ENCODE results near the gene SPAG16. TPM values are rescaled to one million over a fixed set of nuclear protein-coding genes. Genes with fewer than 3 reads are reported as not detected.

The SPAG16 gene
- polyA plus RNA-seq, 1 of the 3 experiments (the other 2 are of a cell fraction) = 29.5 TPM

- Histone ChIP-seq H3K4me3 (ENCODE audit: low read depth in 2 of 2, low read length in 1 of 2) (no peak overlapping the region), H3K4me1 (ENCODE audit: control insufficient read depth in 1 of 2, insufficient read depth in 2 of 2, low read depth in 1 of 2, low read length in 1 of 2) (no peaks in the 10 kb centered on the region), H2AFZ (ENCODE audit: low read depth) (no peak overlapping the region), H3K9me2 (no peaks in the 10 kb centered on the region), H4K20me1 (ENCODE audit: insufficient read depth) (no peaks in the 10 kb centered on the region), H3K4me2 (no peak overlapping the region), H3F3A (replicated peaks; ENCODE audit: insufficient read depth) (no peaks in the 10 kb centered on the region), H3K9me3 (no peaks in the 10 kb centered on the region), H3K27ac (ENCODE audit: low read depth in 2 of 2, low read length in 1 of 2) (no peak overlapping the region), H3K27me3 (ENCODE audit: insufficient read depth) (no peaks in the 10 kb centered on the region), H3K79me2 (ENCODE audit: insufficient read depth) (no peaks in the 10 kb centered on the region), H3K36me3 (replicated peaks in 1 of 2; ENCODE audit: control insufficient read depth in 1 of 2, insufficient read depth in 2 of 2, low read length in 1 of 2) (no peaks in the 10 kb centered on the region), H3K9ac (no peak overlapping the region)
- WGBS (ENCODE audit: low lambda C conversion rate) = 70% methylated on average over 1 of the region's 1 CpG
- no peak for TF ChIP-seq NRF1 (IDR thresholded peaks at IDR 0.05; ENCODE audit: low read depth, low read length)
- no peak for TF ChIP-seq TEAD4 (IDR thresholded peaks at IDR 0.05; ENCODE audit: borderline replicate concordance, insufficient read depth)
- TF ChIP-seq EZH2phosphoT487 (IDR thresholded peaks at IDR 0.05; ENCODE audit: borderline replicate concordance, low read depth) = no peak
- no peak for TF ChIP-seq RAD21 (IDR thresholded peaks at IDR 0.05; ENCODE audit: low read length)
- TF ChIP-seq USF1 (IDR thresholded peaks at IDR 0.05; ENCODE audit: borderline replicate concordance, low read depth) = no peak
- TF ChIP-seq ELF1 (IDR thresholded peaks at IDR 0.05) = no peak
- no peak for TF ChIP-seq CHD2 (IDR thresholded peaks at IDR 0.05; ENCODE audit: low read length, partially characterized antibody)
- TF ChIP-seq ZBTB33 (IDR thresholded peaks at IDR 0.05; ENCODE audit: borderline replicate concordance, low read depth) = no peak
- TF ChIP-seq, protein P1, sequence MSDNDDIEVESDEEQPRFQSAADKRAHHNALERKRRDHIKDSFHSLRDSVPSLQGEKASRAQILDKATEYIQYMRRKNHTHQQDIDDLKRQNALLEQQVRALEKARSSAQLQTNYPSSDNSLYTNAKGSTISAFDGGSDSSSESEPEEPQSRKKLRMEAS (IDR thresholded peaks at IDR 0.05; ENCODE audit: low read depth) = no peak
- TF ChIP-seq GATA2 (CRISPR knock-in tag; IDR thresholded peaks at IDR 0.05) = no peak
- no peak for TF ChIP-seq USF2 (IDR thresholded peaks at IDR 0.05; ENCODE audit: borderline replicate concordance, low read depth, low read length)
- TF ChIP-seq YY1 (IDR thresholded peaks at IDR 0.05; ENCODE audit: low read depth) = no peak
- no peak for TF ChIP-seq SIN3A (IDR thresholded peaks at IDR 0.05; ENCODE audit: borderline replicate concordance, low read depth, low read length)
- no peak for TF ChIP-seq TAF1 (IDR thresholded peaks at IDR 0.05; ENCODE audit: borderline replicate concordance, low read depth, low read length)
- no peak for TF ChIP-seq RXRA (IDR thresholded peaks at IDR 0.05; ENCODE audit: borderline replicate concordance, low read depth)
- TF ChIP-seq SMC3 (IDR thresholded peaks at IDR 0.05; ENCODE audit: low read depth, low read length) = no peak
- TF ChIP-seq MEF2A (IDR thresholded peaks at IDR 0.05; ENCODE audit: borderline replicate concordance, low read depth) = no peak
- TF ChIP-seq FOXM1 (IDR thresholded peaks at IDR 0.05; ENCODE audit: low read depth) = no peak
- ChIA-PET POLR2A (no interaction called here), CTCF (interaction anchor here (0.6 kb wide), 1 partner anchor 115 kb away, joined by 3 read pairs; no protein-coding TSS in a partner anchor)
- DNase-seq = no peak
Observed at GRCh38 chr2:214088536-214088935, 804.3 kb downstream of the SPAG16 start.
